GM18505 (cell line): ENCODE results near the gene BUB1.
"Not testable (repeated sequence)": the region's sequence is repeated elsewhere in the genome, so short reads cannot be mapped to it uniquely, and the experiment has no call there.

Experiments used
- ATAC-seq: cut with Tn5 transposase; IDR thresholded peaks from one replicate; pipeline ENCODE4 v1.9.1; 2021; ENCODE audit not compliant: unreplicated experiment
- POLR2A ChIP-seq: IDR thresholded peaks from 4 replicates; pipeline ENCODE4 v1.6.1; 2011; ENCODE audit warnings: borderline replicate concordance; ENCODE audit not compliant: insufficient read depth, insufficient read length; ENCODE audit errors: extremely low read depth

BUB1 gene

DNA sequence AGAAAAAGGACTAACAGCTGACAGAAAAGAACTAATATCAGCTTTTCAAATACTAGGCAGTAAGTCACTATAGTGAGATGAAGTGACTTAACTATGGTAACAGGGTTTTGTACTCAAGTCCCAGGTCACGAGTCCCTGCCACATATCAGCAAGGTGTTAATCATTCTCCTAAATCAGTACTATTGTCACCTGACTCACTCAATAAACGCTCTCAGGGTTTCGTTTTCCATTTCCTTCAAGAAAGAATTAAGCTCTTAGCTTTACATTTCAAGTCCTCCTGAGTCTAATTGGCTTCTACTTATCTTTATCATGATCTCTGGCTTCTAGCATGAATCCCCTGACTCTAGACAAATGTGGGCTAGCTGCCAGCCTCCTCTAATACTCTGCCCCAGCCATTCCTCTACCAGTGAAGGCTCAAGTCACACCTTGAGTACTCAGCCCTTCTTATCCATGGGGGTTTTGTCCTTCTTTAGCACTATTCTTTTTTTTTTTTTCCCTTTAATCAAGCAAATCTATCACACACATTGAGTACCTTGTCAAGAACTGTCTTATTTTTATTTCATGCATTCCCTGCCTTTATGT is 20.0 kb downstream of the BUB1 start:
- no peak for TF ChIP-seq POLR2A
- no peak for ATAC-seq

GRCh38 chr2:110655701-110656100 is 22.2 kb downstream of the BUB1 start:
- TF ChIP-seq POLR2A = no peak
- ATAC-seq = no peak

GRCh38 chr2:110653861-110654260 is 24.0 kb downstream of the BUB1 start:
- TF ChIP-seq POLR2A = no peak
- ATAC-seq = no peak

- TF ChIP-seq POLR2A = no peak
- ATAC-seq = no peak
Measured at GRCh38 chr2:110650346-110650745, 27.5 kb downstream of the BUB1 start.

DNA sequence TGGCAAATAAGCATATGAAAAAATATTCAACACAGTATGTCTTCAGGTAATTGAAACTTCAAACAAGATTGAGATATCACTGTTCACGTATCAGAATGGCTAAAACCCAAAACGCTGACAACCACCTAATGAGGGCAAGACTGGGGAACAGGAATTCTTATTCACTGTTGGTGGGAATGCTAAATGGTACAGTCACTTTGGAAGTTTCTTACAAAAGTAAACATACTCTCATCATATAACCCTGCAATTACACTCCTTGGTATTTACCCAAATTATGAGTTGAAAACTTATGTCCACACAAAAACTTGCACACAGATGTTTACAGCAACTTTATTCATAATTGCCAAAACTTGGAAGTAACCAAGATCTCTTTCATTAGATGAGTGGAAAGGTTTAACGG is 30.1 kb downstream of the BUB1 start:
- TF ChIP-seq POLR2A = no peak
- no peak for ATAC-seq

GRCh38 chr2:110645616-110646015 is 32.2 kb downstream of the BUB1 start:
- no peak for ATAC-seq
- TF ChIP-seq POLR2A = no peak

DNA sequence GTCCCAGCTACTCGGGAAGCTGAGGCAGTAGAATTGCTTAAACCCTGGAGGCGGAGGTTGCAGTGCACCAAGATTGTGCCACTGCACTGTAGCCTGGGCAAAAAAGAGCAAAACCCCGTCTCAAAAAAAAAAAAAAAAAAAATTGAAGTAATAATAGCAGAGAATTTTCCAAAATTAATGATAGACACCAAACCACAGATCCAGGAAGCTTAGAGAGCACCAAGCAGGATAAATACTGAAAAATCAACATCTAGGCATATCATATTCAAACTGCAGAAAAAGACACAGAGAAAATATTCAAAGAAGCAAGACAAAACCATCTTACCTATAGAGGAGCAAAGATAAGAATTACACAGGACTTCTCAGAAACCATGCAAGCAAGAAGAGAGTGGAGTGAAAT is 33.5 kb downstream of the BUB1 start:
- TF ChIP-seq POLR2A = no peak
- no peak for ATAC-seq

DNA sequence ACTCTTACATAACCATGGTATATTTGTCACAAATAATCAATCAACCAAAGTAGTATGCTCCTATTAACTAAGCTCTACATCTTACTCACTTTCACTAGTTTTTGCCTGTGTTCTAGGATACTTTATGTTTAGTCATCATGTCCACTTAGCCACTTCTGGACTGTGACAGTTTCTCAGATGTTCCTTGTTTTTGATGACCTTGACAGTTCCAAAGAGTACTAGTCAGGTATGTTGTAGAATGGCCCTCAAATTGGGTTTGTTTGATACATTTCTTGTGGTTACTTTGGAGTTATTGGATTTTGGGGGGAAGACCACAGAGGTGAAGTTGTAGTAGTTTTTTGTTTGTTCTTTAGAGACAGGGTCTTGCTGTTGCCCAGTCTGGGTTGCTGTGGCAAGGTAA is 35.5 kb downstream of the BUB1 start:
- ATAC-seq = no peak
- no peak for TF ChIP-seq POLR2A

GRCh38 chr2:110639972-110640371 is 37.9 kb downstream of the BUB1 start:
- ATAC-seq = no peak
- TF ChIP-seq POLR2A = no peak

- ATAC-seq = no peak
- no peak for TF ChIP-seq POLR2A
Measured at GRCh38 chr2:110638952-110639695, 38.7 kb downstream of the BUB1 start.

DNA sequence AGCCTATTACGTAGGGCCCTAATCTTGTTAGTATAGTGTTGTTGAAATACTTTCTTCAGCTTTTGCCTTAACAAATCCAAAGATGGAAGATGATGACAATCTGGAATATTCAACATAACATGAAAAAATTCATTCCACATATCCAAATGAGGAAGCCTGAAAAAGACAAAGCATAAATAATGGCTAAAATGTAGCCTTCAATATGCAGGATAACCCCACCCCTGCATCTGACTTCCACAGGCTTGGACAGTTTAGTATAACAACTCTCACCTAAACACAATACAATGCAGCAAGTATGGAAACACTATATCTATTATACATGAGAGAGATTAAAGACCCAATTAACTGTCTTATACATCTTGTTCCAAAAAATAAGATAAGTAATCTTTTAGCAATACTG is 39.9 kb downstream of the BUB1 start:
- ATAC-seq = no peak
- no peak for TF ChIP-seq POLR2A

DNA sequence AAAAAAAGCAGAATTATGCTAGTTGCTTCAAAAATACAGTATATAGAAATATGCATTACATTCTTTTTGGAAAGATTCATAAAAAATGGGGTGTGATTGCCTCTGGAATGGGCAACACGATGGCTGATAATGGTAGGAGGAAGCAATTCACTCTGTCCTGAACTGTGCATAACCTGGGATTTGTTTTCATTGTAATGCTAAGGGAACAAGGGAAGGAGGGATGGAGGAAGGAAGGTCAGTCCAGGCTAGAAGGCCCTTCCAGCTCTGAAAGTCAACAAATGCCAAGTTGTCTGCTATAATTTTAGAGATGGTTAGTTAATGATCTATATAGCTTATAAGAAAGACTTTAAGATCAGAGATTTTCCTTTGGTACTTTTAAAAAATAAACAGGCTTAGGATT is 40.8 kb downstream of the BUB1 start:
- TF ChIP-seq POLR2A = no peak

DNA sequence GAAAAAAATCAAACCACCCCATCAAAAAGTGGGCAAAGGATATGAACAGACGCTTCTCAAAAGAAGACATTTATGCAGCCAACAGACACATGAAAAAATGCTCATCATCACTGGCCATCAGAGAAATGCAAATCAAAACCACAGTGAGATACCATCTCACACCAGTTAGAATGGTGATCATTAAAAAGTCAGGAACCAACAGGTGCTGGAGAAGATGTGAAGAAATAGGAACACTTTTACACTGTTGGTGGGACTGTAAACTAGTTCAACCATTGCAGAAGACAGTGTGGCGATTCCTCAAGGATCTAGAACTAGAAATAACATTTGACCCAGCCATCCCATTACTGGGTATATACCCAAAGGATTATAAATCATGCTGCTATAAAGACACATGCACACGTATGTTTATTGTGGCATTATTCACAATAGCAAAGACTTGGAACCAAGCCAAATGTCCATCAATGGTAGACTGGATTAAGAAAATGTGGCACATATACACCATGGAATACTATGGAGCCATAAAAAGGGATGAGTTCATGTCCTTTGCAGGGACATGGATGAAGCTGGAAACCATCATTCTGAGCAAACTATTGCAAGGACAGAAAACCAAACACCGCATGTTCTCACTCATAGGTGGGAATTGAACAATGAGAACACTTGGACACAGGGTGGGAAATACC is 41.8 kb downstream of the BUB1 start:
- not testable (repeated sequence) for ATAC-seq

More for the DNA sequence above, 40.8 kb downstream of the BUB1 start:
- no peak for ATAC-seq

GRCh38 chr2:110627348-110627747 is 50.5 kb downstream of the BUB1 start:
- ATAC-seq = not testable (repeated sequence)

DNA sequence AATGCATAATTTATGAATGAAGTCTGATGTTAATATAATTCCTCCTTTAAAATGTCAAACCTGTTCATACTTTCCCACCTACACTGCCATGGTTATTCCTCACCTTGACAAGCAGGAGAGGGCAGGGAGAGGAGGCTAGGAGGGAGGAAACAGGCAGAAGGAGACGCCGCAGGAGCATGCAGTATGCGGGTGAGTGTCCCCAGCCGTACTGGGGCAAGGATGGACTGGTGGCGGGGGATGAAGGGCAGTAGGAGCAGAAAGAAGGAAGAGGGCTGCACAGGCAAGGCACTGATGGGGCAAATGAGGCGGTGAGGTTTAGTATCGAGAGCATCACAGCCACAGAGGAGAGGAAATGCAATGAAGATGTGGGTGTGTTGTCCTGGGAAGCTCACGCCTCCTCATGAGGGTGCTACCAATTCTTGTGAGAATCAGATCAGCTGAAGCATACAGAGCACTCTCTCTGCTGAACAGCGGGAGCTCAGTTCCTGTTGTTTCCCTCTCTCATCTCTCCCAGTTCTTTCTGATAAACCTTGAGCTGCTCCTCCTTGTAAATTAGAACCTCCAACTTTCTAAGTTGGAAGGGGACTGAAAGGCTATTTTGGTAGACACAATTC is 58.4 kb downstream of the BUB1 start:
- ATAC-seq = not testable (repeated sequence)

DNA sequence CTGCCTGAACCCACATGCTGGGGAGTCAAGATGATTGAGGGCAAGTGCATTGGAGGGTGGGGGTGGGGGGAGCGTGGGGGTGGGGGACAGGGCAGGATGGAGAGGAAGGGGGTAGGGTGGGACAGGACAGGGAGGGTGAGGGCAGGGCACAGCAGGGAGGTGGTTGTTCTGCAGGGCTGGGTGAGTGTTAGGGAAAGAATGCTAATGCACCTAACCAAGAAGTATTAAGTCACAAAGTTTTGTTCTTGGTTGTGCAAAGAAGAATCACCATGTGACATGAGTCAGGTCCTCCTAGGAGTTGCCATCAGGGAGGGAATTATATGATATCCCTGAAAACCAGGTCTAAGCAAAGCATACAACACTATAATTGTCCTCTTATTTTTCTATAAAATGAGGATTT is 63.9 kb downstream of the BUB1 start:
- not testable (repeated sequence) for ATAC-seq

- ATAC-seq = not testable (repeated sequence)
Measured at GRCh38 chr2:110610613-110611250, 67.1 kb downstream of the BUB1 start.

DNA sequence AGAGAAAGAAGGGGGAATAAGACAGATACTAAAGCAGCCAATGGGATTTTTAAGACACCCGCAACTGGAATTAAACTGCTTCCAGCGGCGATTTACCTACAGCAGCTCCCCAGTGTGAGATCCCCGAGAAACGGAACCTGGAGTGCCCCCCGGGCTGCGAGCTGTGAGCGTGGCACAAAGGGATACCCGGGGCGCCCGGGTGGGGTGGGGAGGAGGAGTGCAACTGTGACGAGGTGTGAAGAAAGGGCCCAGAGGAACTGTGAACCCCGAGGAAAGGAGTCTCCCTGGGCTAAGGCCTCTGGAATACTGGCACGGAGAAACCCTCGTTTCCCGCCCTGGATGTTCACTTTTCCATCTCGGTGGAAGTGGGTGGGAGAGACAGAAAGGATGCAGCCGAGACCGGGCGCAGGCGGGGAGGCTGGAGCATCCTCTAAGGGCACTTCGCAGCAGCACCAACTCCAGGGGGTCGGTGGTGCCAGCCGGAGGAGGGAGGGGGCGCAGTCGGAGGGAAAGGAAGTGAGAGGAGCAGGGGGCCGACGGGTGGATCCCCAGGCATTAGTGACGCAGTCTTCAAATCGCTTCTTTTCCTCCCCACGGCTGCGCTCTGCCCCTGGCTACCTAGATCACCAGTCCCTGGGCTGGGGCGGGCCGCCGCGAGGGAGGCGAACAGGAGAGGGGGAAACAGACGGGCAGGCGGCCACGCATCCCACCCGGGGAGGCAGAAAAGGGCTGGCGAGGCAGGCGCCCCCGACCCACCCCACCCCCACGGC is 67.8 kb downstream of the BUB1 start:
- not testable (repeated sequence) for ATAC-seq
